Kidney epithelial cell (primary cell): ENCODE data around the gene CD3E. TPM values are rescaled to one million over a fixed set of nuclear protein-coding genes. Genes with fewer than 3 reads are reported as not detected.

ENCODE experiments used
- DNase-seq: peaks from one replicate; pipeline ENCODE4 v3.0.0-alpha.2; 2010; ENCODE audit warnings: low read depth
- H3K27me3 ChIP-seq: 2 replicates; pipeline ENCODE4 v1.6.0; 2011; ENCODE audit warnings: low read length; ENCODE audit not compliant: control insufficient read depth, insufficient read depth
- H3K36me3 ChIP-seq: 2 replicates; pipeline ENCODE4 v1.5.1; 2011; ENCODE audit warnings: low read length; ENCODE audit not compliant: control insufficient read depth, insufficient read depth
- H3K4me3 ChIP-seq: 2 replicates; pipeline ENCODE4 v1.5.1; 2011; ENCODE audit warnings: low read depth, mild to moderate bottlenecking, control low read depth, low read length
- CTCF ChIP-seq: IDR thresholded peaks from 2 replicates; pipeline ENCODE4 v1.5.1; 2011; ENCODE audit warnings: mild to moderate bottlenecking, moderate library complexity, low read length, control low read depth, inconsistent platforms; ENCODE audit not compliant: insufficient read depth, poor library complexity, severe bottlenecking
- total RNA-seq: library from RNA; depleted of rRNA; stranded (reverse); fragments of >200 nt; gene quantifications from 2 replicates; pipeline ENCODE4 v1.2.3, GENCODE V29; 2015

The CD3E gene
- total RNA-seq: not detected in 2 replicates

DNA sequence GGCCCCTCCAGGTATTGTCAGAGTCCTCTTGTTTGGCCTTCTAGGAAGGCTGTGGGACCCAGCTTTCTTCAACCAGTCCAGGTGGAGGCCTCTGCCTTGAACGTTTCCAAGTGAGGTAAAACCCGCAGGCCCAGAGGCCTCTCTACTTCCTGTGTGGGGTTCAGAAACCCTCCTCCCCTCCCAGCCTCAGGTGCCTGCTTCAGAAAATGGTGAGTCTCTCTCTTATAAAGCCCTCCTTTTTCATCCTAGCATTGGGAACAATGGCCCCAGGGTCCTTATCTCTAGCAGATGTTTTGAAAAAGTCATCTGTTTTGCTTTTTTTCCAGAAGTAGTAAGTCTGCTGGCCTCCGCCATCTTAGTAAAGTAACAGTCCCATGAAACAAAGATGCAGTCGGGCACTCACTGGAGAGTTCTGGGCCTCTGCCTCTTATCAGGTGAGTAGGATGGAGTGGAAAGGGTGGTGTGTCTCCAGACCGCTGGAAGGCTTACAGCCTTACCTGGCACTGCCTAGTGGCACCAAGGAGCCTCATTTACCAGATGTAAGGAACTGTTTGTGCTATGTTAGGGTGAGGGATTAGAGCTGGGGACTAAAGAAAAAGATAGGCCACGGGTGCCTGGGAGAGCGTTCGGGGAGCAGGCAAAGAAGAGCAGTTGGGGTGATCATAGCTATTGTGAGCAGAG, at the start of gene CD3E:
TSS of gene CD3E (plus strand) at position 163 of the 681 bp plus-strand sequence. CDS start at position 386, 223 bp downstream.
- no peak for DNase-seq
- TF ChIP-seq CTCF: no peak

DNA sequence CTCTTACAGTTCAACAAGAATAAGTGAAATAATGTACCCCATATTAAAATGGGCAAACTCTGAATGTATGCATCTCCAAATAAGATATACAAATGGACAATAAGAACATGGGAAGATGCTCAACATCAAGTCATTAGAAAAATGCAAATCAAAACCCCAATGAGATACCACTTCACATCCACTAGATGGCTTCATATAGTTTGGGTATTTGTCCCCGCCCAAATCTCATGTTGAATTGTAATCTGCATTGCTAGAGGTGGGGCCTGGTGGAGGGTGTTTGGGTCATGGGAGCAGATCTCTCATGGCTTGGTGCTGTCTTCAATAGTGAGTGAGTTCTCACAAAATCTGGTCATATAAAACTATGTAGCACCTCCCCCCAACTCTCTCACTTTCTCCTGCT, 46.1 kb upstream of the CD3E start:
- Histone ChIP-seq H3K36me3 (no peaks in the 10 kb centered on the region), H3K27me3 (no peaks in the 10 kb centered on the region), H3K4me3 (no peak overlapping the region)
- DNase-seq: no peak
- TF ChIP-seq CTCF: peak; percentile 31

More for the DNA sequence above, at the start of gene CD3E:
- H3K4me3 ChIP-seq: no peak within 1 kb of the TSS
- peaks cover 3% of the 10 kb centered on the region for H3K27me3 ChIP-seq
- H3K36me3 ChIP-seq: no peaks in the 10 kb centered on the region

DNA sequence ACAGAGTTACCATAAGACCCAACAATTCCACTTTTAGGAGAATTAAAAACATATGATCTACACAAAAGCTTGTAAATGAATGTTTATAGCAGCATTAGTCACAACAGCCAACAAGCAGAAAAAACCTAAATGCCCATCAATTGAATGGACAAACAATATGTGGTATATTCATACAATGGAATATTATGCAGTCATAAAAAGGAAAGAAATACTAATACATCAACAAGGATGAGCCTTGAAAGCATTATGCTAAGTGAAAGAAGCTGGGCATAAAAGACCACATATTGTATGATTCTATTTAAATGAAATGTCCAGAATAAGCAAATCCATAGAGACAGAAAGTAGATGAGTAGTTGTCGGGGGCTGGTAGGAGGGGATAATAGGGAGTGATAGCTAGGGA, 45.4 kb upstream of the CD3E start:
- DNase-seq: no peak
- no peak for TF ChIP-seq CTCF
- H3K4me3 ChIP-seq: no peak overlapping the region
- H3K27me3 ChIP-seq: no peaks in the 10 kb centered on the region
- no peaks in the 10 kb centered on the region for H3K36me3 ChIP-seq

DNA sequence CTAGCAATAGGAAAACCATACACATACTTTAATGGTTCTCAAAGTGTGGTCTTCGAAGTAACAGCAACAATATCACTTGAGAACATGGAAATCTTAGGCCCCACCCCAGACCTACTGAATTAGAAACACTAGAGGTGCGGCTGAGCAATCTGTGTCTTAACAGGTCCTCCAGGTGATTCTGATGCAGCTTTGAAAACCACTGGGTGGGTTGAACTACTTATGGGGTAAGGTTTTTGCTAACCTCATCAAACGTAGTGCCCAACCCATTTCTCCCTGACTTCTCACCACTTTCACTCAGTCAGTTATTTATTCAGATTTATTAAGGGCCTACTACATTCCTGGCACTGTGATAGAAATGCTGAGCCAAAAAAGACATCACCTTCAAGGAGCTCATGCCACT, 44.2 kb upstream of the CD3E start:
- no peak for DNase-seq
- Histone ChIP-seq H3K27me3 (no peaks in the 10 kb centered on the region), H3K36me3 (no peaks in the 10 kb centered on the region), H3K4me3 (no peak overlapping the region)
- TF ChIP-seq CTCF: no peak

DNA sequence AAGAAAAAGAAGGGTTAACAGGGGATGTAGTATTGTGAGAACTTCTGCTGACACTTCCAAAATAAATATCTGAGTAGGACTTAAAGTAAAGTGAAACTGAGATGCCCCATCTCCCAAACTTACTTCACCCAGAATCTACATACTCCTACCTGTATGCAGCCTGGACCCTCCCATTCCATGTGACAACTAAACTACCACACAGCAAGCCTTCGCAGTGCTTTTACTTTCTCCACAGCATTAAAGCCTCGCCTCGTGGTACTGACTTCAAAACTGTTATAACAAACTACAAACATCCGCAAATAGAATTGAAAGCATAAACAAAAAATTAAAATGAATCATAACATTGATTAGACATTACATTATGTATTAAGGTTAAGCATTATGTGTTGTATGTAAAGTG, 41.4 kb upstream of the CD3E start:
- Histone ChIP-seq H3K36me3 (no peaks in the 10 kb centered on the region), H3K27me3 (no peaks in the 10 kb centered on the region), H3K4me3 (peak overlapping the region; percentile 31)
- no peak for TF ChIP-seq CTCF
- DNase-seq: no peak

DNA sequence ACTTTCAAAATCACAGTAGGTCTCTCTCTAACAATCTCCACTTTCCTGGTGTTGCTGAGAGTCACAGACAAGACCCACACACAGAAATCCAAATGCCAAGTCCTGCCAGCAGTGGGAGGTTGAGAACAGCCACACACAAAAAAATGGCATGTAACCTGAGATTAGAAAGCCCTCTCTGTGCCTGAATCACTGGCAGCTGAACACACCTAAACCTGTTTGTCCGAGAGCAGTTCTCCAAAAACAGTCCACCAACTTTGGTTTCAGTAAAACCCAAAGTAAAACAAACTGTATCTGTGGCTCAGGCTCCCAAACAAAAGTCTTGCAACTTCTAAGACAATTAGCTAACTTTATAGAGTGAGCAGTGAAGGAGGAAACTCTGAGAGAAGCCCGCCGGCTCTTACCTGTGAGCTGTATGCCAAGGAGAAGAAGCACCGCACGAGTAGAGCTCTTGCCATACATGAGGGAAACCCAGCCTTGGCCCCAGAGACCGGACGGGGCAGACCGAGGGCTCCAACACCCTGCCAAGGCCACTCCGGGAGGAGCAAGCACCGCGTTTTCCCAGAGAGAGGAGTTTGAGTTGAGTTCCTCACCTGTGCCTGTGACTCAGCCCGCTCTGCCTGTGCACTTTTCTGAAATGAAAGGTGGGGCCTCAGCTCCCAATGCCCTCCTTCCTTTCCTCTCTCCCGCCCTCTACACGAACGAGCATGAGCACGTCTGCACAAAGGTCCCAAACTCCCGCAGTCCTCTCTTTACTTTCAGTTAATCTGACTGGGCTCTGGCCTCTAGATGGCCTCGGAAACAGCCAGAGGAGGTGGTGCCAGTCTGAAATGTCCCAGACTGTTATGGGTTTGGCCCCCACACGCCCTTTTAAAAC, 40.6 kb upstream of the CD3E start, which contains the start of gene MPZL2:
TSS of gene MPZL2 (minus strand) at position 603 of the 874 bp plus-strand sequence. CDS start at position 459, 144 bp downstream.
- no peaks in the 10 kb centered on the region for H3K27me3 ChIP-seq
- no peak for DNase-seq
- no peak for TF ChIP-seq CTCF
- no peaks in the 10 kb centered on the region for H3K36me3 ChIP-seq
- H3K4me3 ChIP-seq: peak within 1 kb of the TSS; percentile 31
